ENCODE data around the gene TRIP6.

Gene TRIP6

DNA sequence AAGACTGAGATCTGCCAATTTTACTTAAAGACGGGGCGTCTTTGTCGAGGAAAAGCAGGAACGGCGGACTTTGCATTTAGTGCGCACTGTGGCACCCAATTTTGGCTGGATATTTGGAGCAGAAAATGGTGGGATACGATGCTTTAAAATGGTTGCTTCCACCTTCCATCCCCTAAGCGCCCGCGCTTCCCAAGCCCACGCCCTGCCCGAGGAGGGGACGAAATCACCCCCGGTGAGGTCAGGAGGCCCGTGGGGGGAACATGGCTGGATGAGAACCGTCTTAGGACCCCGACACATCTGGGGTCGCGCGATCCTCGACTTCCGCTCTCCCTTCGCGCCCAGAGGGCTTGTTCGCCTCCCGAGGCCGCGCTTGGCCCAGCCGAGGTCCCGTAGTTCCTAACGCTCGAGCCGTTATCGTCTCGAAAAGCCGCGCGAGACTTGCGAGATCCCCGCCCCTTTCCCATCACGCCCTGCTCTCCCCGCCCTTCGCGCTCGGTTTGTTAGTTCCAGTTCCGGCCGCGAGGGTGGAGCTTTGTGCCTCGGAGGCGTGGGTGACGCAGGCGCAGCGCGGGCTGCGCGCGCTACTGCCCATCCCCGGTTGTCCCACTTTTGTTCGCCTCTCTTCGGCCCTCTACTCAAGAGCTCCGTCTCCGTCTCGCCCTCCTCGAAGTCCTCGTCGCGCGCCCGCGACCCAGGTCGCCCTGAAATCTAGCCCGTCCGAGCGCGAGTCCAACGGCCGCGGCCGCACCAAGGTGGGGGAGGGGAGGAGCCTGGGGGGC lies 7.6 kb downstream of the TRIP6 start, which contains the start of gene SRRT:
TSS of gene SRRT (plus strand) at position 527 of the 779 bp plus-strand sequence. CDS start 488 bp downstream, outside the sequence.
- DNase-seq (ENCODE audit: low spot score): peak; percentile 98

DNA sequence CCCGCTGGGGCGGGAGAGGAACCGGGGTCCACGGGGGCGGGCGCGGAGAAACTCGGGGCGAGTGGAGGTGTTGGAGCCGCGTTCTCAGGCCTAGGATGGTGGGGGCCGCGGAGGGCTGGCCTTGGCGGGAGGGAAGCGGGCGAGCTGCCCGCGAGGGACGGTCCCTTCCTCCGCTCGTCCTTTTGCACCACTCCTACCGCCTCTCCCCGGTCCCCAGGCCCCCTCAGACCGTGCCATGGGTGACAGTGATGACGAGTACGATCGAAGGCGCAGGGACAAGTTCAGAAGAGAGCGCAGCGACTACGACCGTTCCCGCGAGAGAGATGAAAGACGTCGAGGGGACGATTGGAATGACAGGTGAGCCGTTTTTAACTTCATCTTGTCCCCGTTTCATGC lies 8.2 kb downstream of the TRIP6 start:
- no peak for DNase-seq (ENCODE audit: low spot score)

DNA sequence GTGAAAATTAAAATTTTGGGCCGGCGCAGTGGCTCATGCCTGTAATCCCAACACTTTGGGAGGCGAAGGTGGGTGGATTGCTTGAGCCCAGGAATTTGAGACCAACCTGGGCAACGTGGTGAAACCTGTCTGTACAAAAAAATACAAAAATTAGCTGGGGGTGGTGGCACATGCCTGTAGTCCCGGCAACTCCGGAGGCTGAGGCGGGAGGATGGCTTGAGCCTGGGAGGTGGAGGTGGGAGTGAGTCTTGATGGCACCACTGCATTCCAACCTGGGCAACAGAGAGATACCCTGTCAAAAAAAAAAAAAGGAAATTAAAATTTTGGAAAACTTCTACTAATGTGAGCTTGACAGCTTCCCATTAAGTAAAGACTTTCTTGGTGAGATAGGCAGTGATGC lies 10.8 kb downstream of the TRIP6 start:
- no peak for DNase-seq (ENCODE audit: low spot score)

DNA sequence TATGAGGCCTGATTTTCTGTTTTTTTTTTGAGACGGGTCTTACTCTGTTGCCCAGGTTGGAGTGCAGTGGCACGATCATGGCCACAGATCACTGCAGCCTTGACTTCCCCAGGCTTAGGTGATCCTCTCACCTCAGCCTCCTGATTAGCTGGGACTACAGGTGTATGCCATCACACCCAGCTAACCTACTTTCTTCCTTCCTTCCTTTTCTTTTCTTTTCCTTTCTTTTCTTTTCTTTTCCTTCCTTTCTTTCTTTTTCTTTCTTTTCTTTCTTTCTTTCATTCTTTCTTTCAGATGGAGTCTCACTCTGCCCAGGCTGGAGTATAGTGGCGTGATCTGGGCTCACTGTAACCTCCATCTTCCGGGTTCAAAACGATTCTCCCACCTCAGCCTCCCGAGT lies 11.5 kb downstream of the TRIP6 start:
- DNase-seq (ENCODE audit: low spot score): no peak

DNA sequence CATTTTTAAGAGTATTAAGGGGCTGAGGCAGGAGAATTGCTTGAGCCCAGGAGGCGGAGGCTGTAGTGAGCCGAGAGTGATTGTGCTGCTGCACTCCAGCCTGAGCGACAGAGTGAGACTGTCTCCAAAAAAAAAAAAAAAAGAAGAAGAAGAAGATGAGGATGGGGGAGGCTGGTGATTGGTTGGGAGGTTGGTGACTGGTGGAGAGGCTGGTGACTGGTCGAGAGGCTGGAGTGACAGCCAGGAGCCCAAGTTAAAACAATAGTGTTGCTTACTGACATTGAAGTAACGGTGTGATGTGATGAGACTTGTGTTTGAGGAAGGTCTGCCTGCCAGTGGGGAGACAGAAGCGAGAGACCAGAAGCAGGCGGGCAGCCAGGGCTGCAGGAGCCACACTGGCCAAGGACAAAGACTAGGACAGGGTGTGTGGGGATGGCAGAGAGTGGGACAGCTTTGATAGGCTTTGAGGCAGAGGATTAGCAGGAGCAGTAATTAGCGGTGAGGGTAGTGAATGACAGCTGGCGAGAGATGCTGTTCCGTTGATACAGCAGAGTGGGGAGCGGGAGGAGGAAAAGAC lies 12.6 kb downstream of the TRIP6 start:
- no peak for DNase-seq (ENCODE audit: low spot score)

DNA sequence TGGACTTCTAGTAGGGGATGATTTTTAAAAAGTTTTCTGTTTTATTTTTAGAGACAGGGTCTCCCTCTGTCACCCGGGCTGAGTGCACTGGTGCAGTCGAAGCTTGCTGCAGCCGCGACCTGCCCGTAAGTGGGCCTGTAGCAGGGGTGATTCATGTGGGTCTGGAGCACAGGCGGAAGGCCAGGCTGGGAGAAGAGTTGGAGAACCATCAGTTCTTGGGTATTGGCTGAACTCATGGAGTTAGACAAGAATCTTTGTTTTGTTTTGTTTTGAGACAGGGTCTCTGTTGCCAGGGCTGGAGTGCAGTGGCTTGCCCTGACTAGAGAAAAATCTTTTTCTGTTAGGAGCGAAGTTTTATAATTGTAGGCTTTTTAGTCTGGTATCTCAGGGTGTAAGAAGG lies 13.5 kb downstream of the TRIP6 start:
- DNase-seq (ENCODE audit: low spot score): no peak

DNA sequence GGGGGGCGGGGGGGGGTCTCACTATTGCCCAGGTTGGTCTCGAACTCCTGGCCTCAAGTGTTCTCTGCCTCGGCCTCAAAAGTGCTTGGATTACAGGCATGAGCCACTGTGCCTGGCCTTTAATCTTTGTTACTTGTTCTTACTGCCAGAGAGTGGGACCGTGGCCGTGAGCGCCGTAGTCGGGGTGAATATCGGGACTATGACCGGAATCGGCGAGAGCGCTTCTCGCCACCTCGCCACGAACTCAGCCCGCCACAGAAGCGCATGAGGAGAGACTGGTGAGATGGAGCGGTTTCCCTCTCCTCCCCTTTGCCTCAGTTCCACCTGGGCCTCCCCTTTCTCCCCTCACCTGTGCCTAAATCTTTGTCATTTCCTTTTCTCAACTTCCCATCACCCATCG lies 13.9 kb downstream of the TRIP6 start:
- DNase-seq (ENCODE audit: low spot score): no peak

DNA sequence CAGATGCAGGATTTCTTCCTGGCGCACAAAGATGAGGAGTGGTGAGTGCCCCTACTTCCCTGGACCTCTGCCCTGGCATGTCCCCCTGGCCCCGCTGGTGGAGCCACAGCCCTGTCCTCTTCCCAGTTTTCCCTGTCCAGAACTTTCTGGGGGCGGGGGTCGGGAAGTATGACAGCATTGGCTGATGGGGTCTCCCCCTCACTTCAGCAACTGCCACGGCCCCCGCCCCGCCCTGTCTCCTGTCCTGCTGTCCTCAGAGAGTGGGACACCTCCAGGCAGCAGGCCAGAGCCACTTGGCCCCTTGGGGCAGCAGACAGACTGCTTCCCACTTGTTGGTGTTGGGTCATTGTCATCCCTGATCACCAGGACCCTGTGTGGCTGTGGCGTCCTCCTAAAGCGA lies 15.0 kb downstream of the TRIP6 start:
- no peak for DNase-seq (ENCODE audit: low spot score)

DNA sequence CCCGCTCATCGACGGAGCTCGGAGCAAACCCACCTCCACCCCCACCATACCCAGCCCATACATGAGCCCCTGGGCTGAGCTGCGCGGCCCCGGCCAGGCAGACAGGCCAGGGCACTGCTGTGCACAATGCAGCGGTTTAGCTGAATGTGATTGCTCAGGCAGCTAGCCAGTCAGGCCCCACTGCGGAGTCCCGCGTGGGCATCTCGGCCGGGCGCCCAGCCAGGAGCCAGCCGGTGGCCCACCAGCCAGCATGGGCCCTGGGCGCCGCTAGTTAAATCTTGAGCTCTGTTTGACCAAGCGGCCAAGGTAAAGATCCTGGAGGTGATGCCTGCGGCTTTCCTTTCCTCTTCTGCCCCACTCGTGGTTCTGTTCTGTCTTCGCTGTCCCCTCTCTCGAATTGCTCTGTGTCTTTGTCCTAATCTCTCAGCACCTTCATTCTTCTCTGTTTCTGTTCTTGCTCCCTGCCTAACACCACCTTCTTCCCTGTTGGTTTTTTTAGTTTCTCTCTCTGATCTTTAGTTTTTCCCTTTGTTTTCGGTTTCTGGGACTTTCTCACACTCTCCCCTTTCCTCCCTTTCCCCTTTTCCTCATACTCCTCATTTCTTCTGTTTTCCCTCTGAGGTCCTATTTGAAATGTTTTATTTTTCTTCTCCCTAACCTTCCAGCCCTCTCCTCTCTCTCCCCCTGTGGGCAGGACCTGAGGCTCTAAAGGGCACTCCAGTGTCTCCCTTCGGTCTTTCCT lies 15.8 kb downstream of the TRIP6 start:
- no peak for DNase-seq (ENCODE audit: low spot score)

DNA sequence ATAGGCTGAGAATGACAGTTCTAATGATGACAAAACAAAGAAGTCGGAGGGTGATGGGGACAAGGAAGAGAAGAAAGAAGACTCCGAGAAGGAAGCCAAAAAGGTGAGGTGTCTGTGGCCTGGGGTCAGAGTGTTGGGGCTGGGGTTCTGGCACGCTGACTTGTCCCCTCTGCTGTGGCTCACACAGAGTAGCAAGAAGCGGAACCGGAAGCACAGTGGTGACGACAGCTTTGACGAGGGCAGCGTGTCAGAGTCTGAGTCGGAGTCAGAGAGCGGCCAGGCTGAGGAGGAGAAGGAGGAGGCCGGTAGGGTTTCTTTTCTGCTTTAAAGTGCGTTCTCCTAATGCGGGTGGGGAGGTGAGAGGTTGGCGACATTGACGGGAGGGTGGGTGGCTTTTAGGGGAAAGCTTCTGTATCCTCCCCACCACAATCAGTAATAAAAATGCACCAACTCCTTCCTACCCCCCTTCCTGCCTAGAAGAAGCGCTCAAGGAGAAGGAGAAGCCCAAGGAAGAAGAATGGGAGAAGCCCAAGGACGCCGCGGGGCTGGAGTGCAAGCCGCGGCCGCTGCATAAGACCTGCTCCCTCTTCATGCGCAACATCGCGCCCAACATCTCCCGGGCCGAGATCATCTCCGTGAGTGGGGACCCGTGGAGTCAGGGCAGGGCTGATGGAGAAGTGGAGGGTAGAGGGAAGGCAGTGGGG lies 17.7 kb downstream of the TRIP6 start:
- no peak for DNase-seq (ENCODE audit: low spot score)

DNA sequence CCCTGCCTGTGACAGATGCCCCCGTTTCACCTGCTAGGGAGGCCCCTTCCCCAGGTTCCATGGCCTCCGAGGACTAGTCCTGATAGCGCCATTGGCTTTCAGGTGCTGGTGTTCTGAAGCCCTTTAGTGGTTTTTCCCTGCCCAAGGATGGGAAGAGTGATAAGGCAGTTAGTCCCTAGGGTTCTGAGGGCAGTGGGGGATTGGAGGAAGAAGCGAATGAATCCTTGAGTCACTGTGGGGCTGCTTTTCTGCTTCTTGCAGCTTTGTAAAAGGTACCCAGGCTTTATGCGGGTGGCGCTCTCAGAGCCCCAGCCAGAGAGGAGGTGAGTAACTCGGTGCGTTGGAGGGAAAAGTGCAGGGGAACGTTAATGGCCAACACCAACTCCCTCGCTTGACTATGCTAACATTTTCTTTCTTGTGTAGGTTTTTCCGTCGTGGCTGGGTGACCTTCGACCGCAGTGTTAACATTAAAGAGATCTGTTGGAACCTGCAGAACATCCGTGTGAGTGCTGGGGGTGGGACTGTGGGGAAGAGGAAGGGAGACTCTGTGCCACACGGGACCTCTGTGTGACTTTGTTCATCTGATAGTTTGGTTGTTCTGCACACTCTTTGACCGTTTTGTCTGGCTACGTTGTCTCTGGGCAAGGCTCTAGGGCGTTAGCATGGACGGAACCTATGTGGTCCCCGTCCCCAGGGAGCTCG lies 18.4 kb downstream of the TRIP6 start:
- no peak for DNase-seq (ENCODE audit: low spot score)

DNA sequence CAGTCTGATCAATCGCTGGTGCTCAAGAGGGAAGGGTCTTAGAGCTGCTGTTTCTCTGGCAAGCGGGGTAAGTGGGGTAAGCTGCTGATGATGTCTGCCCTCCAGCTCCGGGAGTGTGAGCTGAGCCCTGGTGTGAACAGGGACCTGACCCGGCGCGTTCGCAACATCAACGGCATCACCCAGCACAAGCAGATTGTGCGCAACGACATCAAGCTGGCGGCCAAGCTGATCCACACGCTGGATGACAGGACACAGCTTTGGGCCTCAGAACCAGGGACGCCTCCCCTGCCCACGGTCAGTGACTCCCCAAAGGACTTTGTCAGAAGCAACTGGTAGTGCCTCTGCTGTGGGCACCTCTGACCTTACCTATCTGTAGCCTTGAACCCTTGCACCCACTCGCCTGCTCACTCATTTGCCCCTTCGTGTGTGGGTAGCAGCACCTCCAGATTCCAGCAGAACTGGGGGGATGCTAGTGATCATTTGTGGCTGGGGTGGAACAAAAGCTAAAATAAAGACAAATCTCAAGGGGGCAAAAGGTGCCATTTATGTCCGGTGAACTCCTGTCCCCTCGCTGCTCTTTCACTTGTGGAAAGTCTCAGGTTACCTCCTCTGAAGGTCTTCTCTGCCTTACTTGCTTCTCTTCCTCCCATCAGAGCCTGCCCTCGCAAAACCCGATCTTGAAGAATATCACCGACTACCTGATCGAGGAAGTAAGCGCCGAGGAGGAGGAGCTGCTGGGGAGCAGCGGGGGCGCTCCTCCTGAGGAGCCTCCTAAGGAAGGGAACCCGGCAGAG lies 19.2 kb downstream of the TRIP6 start:
- DNase-seq (ENCODE audit: low spot score): no peak

DNA sequence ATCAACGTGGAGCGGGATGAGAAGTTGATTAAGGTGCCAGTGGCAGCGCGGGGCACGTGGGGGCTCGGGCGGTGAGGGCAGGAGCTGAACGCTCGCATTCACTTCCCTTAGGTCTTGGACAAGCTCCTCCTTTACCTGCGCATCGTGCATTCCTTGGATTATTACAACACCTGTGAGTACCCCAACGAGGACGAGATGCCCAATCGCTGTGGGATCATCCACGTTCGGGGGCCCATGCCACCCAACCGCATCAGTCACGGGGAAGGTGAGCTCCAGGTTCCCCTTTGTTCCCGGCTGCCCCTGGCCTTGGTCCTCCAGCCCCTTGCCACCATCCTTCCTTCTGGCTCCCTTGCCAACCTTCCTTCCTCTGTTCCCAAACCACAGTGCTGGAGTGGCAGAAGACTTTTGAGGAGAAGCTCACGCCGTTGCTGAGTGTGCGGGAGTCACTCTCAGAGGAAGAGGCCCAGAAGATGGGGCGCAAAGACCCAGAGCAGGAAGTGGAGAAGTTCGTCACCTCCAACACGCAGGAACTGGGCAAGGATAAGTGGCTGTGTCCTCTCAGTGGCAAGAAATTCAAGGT lies 19.8 kb downstream of the TRIP6 start:
- DNase-seq (ENCODE audit: low spot score): no peak

DNA sequence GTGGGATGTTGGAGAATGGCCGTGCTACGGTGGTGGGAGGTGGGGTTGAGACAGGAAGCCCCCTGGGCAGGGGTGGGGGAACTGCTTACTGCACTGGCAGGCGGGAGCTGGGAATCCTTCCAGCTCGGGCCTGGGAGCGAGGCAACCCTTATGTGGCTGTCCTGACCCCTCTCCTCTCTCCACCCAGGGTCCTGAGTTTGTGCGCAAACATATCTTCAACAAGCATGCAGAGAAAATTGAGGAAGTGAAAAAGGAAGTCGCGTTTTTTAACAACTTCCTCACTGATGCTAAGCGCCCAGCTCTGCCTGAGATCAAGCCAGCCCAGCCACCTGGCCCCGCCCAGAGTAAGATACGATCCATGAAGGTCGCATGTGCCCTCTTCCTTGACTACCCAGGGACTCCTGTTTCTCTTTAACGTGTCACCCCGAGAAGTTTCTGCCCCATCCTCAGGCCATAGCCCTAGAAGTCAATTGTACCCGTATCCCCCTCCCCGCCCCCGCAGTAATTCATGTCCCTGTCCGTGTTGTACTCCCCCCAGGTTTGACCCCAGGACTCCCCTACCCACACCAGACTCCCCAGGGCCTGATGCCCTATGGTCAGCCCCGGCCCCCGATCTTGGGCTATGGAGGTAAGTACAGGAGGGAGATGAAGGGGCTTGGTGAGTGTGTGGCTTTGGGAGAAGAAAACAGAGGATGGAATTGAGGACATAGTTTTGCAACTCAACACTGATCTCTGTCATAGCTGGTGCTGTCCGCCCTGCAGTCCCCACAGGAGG lies 20.5 kb downstream of the TRIP6 start:
- no peak for DNase-seq (ENCODE audit: low spot score)

DNA sequence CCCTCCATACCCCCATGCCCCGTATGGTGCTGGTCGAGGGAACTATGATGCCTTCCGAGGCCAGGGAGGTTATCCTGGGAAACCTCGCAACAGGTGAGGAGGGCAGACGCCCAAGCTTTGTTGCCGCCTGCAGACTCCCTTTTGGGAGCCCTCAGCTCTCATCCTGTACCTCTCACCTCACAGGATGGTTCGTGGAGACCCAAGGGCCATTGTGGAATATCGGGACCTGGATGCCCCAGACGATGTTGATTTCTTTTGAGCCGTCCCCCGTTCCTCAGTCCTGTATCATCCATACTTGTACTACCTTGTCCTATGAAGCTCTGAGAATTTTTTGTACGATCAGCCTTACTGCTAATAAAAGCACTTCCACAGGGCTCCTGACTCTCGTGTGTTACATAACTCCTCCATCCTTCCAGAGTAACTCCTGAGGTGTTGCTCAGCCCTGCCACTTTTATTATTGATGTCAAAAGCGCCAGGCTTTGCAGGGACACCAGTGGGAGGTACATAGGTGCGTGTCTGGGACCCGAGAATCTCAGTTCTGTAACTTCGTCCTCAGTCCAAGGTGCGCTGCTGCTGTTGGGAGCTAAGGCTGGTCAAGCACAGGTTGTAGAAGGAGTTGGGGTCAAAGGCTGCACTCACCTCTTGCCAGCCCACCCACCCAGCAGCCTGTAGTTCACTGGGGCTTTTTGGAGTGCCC lies 21.3 kb downstream of the TRIP6 start:
- no peak for DNase-seq (ENCODE audit: low spot score)

DNA sequence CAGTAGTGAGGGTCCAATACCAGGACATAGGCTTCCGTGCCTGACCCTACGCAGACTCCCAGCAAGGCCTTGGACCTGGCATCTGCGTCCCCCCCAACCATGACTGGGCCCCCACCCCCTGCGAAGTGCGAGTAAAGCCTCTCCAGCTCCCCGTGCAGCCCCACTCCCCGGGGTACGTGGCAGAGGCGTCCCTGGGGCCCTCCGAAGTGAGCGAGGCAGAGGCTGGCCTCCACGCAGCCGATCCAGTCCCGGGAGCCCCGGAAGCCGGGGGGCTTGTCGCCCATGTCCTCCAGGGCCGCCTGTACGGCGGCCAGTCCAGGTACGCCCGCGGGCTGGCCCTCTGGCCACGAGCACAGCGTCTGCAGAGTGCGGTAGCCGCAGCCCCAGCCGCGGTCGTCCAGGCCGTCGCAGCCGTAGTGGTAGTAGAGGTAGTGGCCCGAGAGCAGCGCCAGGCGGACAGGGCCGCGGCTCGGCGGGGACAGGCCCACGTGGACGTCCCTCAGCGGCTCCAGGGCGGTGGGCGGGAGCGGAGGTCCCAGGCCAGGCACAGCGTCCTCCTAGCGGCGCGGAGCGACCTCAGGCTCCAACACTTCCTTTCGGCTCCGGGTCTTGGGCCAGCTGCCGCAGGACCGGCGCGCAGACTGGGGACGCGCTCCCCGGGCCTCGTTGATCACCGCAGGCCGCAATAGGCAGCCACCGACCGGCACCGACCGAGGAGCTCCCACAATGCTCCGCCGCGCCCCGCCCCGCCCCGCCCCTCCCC lies 22.0 kb downstream of the TRIP6 start, which contains the start of gene UFSP1:
TSS of gene UFSP1 (minus strand) at position 728 of the 763 bp plus-strand sequence. CDS start at position 284, 444 bp downstream.
- DNase-seq (ENCODE audit: low spot score): no peak

DNA sequence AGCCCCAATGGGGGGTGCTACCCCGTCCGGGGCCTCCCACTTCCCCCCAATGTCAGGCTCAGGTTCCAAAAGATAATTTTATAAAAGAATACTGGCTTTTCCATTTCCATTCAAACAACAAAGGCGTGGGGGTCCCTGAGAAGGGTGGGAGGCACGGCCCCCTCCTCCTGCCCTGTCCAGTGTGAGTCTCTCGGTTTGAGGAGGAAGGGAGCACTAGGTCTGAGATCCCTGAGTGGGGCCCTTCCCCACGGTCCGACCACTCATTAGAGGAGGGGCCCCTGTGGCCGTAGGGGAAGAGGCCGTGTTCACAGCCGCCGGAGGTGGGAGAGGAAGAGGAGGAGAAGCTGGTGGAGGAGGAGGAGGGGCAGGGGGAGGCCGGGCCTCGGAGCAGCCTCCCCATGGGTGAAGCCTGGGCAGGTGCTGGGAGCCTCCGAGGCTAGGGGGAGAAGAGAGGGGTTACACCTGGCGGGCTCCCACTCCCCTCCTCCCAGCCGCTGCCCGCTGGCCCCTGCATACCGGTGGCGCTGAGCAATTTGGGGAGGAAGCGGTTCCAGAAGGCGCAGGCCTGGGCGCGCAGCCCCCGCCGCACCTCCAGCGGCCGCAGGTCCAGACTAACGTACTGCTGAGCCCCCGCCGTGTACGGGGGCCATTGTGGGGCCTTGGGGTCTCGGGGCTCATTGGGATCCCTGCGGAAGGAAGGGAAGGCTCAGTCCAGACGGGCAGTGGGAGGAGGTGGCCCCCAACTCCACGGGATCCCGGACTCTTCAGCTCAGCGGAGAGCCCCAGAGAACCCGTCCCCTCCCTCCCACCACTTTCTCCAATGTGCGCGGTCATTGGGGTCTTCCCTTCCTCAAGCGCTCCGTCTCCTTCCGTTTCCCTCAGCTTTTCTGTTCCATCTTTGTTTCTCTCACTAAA lies 23.7 kb downstream of the TRIP6 start:
- DNase-seq (ENCODE audit: low spot score): peak; percentile 63

Data from ecto neural progenitor cell (in vitro differentiated cells).